ENCODE measurements around the gene MIR17HG.
A peak's percentile ranks its signal among the peaks of the same experiment; 100 is the strongest.

MIR17HG gene

DNA sequence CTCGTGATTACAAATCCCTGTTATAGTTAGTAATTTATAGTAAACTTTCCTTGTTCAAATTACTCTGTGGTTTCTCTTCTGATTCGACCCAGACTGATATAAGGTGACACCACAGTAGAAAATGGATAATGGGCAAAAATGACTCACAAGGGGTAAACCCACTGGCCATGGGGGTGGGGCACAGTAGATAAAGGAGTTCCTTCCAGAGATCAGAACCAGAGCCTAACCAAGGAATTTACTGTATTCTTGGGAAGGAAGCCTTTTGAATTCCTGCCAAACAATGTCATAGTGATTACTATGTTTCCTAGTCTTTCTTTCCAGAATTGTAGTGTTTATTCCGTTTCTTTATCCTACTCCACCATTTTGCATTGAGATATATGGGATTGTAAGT is 21.9 kb downstream of the MIR17HG start:
- peak; percentile 33 for DNase-seq

DNA sequence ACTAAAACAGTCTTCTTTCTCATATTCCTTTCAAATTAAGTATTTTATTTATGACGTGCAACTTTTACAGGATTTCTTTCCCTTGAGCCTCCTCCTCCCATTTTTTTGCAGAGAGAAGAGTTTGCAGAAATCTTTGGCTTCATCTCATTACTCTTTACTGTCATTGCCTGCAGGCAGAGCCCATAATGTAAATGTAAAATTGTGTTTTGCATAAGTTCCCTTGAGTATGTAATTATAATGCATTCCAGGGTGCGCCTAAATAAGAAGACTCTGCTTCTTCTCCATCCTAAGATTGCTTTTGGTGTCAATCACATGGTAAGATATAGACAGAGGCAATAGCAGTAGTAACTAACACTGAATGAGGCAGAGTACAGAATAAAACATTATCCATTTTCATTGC is 23.0 kb downstream of the MIR17HG start:
- no peak for DNase-seq

DNA sequence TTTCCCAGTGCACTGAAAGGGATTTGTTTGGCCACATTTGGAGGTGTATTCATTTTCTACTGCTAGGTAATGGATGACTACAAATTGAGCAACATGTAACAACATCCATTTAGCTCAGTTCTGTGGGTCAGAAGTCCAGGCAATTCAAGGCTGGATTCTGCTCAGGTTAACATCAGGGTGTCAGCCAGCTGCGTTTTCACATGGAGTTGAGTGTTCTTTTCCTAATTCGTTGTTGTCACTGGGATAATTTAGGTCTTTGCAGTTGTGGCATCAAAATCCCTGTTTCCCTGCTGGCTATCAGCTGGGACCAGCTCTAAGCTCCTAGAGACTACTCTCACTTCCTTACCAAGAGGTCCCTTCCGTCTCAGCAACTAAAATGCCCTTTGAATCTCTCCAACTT is 25.4 kb downstream of the MIR17HG start:
- DNase-seq, result no peak

DNA sequence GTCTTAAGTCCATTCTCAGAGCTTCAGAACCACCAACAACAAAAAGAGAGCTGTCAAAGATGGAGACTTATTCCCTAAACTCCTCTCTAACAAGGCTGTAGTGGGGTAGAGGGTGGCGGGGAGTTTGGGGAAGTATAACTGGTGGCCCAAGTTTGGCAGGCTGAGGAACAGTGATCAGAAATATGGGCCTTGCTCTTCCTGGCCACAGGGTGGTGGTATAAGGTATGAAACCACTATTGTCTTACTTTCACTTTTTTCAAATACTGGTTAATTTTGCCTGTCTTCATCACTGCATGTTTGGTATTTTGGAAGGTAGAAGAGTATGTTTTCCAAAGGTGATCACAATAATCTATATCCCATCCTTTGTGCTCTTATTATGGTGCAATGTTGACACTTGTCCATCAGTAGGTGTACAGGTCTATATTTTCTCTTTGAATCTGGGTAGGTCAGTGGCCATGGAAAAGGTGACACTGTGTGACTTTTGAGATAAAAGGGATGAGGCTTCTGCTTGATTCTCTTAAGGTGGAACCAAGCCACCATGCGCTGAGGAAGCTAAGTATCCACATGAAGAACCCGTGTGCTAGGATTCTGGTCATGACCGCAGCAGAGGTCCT is 27.7 kb downstream of the MIR17HG start:
- DNase-seq, result peak; percentile 82

DNA sequence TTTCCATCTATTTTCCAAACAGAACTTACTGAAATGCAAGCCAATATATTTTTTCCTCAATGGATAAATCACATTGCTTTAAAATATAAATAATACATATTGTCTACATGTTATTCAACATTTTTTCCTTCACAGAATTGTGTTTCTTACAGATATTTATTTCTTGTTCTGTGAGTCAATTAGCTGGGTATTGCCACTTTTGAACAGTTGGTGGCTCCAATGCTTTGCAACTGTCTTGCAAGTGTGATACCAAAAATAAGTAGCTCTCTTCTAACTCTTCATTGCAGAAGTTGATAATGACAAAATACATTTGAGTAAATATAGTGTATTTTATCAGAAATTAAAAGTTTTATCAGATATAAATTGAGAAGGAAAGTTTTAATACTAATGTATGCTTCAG is 33.9 kb downstream of the MIR17HG start:
- DNase-seq, result peak; percentile 74

DNA sequence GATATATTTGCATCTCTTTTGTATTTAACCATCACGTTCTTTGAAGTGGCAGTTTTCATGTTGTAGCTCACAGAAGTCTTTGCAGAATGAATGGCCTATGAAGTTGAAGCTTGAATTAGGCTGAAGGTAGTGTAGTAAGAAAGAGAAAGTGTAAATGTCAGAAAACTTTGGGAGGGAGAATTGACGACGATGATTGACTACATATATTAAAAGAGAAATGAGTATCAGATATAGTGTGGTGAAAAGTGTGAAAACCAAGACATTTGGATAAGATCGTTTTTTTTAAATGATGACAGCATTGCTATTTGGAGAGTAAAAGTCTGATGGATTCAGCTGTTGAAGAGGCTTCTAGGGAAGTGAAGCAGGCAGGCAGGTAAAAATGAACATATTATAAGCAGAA is 36.3 kb downstream of the MIR17HG start:
- DNase-seq, result no peak

DNA sequence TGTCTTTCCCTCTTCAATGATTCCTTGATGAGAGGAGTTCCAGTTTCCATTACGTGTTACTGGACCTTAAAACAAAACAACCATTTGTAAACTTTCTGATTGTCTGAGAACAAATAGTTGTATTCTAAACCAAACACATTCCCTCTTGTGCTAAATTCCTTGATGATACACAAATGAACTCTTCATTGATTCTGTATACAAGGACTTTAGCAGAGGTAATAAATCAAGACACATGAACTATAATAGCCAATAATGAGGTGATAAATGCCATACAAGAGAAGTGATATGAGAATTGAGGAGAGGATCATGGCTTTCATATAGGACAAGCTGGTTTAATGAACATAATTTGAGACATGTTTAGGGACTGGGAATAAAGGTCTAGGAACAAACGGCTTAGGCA is 37.4 kb downstream of the MIR17HG start:
- DNase-seq, result no peak

DNA sequence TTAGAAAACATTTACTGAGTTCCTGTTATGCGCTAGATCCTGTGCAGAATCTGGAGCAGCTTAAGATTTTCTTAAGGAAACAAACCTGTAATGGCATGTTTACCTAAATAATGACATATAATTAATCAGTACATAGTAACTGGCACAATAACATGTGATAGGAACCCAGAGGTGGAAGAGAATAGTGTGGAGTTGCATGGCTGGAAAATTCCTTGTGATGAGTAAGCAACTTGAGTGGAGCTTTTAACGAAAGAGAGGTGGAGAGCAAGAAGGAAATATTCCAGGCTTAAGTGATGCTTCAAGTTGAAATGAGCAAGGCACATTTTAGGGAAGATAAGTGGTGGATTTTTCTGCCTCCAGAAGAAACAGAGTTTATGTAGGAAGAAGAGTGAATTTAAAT is 41.7 kb downstream of the MIR17HG start:
- no peak for DNase-seq

DNA sequence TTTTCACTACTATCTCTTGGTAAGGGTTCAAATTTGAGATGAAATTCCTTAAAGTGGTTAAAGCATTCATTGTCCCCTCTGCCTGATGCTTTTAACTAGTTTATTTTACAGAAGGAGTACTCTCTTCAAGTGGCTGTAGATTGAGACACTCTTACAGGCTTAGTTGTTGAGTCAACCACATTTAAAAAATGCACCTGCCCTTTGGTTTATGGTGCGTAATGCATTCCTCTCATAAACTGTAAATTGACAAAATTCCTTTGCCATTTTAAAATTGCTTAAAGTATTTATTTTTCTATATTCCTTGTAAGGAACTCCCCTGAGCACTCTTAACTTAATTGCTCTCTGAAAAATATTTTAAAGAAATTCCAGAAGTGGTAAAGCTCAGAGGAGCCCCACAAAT is 50.1 kb downstream of the MIR17HG start:
- DNase-seq, result no peak

DNA sequence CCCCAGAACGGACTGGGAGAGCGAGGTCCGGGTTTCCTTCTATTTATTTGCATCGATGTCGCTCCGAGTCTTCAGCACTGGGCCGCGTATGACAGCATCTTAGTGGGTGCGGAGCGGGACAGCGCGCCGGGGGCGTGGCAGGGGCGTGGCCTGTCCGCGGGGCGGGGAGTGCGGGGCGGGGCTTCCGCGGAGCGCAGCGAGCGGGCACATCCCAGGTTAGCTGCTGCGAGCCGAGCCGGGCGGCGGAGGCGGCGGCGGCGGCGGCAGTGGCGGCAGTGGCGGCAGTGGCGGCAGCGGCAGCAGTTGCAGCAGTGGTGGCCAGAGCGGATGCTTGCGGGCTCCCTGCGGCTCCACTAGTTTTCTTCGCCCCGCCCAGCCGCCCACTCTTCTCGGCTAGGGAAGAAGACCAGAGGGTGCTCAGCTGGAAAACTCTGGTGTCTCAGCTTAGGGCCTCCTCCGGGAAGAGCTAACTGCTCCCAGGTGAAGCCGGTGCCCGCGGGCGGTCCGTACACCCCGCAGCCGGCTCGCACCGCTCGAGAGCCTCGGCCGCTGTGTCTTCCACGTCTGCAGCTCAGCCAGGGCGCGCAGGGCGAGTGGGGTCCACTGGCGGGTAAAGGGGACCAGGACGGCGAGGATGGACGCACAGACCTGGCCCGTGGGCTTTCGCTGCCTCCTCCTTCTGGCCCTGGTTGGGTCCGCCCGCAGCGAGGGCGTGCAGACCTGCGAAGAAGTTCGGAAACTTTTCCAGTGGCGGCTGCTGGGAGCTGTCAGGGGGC is 51.1 kb downstream of the MIR17HG start, which contains the start of gene GPC5:
GPC5 (plus strand) TSS at position 209 of the 776 bp plus-strand sequence.
- peak; percentile 85 for DNase-seq

DNA sequence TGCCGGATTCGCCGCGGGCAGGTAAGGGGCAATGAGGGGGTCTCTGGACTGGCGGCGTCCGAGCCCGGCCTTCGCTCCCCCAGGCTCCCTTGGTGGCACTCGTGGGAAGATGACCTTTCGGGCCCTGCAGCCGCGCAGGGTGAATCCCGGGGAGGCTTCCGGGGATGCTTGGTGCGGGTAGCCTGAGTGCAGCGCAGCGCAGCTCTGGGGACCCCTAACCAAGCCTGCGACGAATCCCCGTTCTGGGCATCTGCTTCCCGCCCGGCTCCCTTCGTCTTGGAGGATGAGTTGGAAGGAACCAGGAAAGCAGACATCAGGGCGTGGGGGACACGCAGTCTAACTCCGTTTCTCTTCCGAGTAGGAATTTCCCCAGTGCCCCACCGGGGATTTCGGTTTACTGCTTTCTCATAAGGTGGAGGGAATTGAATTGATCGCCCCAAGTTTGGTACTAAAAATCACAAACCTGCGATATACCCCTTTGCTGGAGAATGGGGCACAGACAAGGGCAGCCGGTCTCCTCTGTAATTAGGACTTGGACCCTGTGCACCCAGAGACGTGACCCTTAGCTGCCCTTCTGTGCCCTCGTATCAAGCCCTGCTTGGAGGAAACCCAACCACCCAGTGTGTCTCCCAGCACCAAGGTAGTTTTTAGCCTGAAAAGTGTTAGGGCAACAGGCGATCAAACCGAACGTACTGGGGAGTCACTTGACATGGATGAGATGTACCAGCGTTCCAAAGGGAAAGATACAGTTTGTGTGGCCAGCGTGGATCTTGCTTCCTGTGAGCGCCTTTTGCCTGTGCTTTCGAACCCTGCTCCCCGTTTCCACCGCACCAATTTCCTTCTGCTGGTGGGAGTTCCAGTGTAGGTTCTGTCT is 51.9 kb downstream of the MIR17HG start:
- no peak for DNase-seq

DNA sequence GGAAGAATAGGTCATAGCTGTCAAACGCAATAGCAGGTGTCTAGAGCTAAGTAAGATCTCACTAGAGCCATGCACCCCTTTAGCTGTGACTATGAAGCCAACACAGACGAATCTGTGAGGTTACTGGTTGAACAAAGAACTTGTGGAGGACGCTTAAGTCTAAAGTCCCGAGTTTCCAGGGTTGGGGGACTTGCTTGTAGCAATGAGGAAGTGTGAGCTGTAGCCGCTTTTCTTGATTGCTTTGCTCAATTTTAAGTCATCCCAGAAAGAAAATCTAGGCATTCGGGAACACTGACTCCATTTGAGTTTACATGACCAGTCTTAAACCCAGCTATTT is 52.5 kb downstream of the MIR17HG start:
- peak; percentile 41 for DNase-seq

DNA sequence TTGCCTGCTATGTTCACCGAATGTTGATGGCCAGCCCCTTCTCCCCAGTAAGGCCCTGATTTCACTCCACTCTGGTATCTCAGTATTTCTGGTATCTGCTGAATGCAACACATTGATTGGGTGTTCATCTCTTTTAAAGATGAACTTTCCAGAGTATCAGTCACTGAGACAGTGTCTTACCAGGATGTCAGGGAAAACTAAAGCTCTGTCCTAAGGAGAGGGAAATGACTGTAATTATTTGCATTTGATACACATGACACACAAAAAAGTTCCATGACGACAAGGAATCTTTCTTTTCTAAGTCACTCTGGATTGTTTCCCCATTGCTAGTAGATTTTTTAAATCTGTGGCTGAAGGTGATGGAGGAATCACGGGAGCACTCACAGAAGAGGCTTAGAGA is 53.2 kb downstream of the MIR17HG start:
- DNase-seq, result no peak

DNA sequence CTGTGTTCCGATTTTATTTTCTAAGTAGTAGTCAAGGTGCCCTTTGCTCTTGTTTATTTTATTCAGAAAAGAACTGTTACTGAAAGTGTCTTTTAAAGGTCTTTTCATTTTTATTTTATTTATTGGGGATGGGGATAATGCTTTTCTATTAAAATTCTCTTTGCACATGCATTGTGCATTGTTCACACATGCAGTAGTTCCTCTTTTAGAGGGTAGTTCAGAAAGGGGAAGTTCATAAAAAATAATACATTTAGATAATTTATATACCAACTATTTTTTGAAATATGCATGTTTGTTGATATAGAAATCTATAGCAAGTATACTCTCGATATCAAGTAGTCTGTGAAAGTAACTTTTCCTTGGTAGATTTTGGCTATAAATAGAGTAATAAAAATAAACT is 54.4 kb downstream of the MIR17HG start:
- peak; percentile 67 for DNase-seq

Measured in hematopoietic multipotent progenitor cell treated with erythropoietin and hydrocortisone succinate and interleukin-3 and kit ligand, for 4 days (in vitro differentiated cells).